Panc1 (cell line): ENCODE measurements around the gene EEF1E1.
A peak's percentile ranks its signal among the peaks of the same experiment; 100 is the strongest.

Source experiments
- CTCF ChIP-seq: fragments of 450-650 bp; IDR thresholded peaks from 2 replicates; pipeline ENCODE4 v1.5.1; 2017; ENCODE audit warnings: mild to moderate bottlenecking
- POLR2AphosphoS5 ChIP-seq: IDR thresholded peaks from 2 replicates; pipeline ENCODE4 v1.6.1; 2012; ENCODE audit warnings: mild to moderate bottlenecking, low read depth, low read length, moderate library complexity
- REST ChIP-seq, 2 experiments: IDR thresholded peaks; 2 replicates each; pipeline ENCODE4 v1.6.1; 2011 to 2012; ENCODE audit warnings: low read depth in 2 of 2, control low read depth in 1 of 2, low read length in 1 of 2, mild to moderate bottlenecking in 1 of 2, moderate library complexity in 1 of 2; ENCODE audit not compliant: insufficient read depth in 1 of 2
- TCF7L2 ChIP-seq: IDR thresholded peaks from 2 replicates; pipeline ENCODE4 v1.6.1; 2011; ENCODE audit warnings: mild to moderate bottlenecking, low read depth, low read length, inconsistent platforms

- TF ChIP-seq CTCF (no peak), POLR2AphosphoS5 (peak; percentile 72; the same call in 1 of the 2 replicates), REST (IDR thresholded peaks at IDR 0.05; ENCODE audit: insufficient read depth in 1 of 2, low read depth in 2 of 2, low read length in 1 of 2) (peak in 1 of 2 experiments; percentile 28; a peak in 1 of 4 replicates), TCF7L2 (no peak)
Observed at GRCh38 chr6:8085053-8085511, 17.3 kb downstream of the EEF1E1 start.
